ENCODE results near the gene STAT5B.

DNA sequence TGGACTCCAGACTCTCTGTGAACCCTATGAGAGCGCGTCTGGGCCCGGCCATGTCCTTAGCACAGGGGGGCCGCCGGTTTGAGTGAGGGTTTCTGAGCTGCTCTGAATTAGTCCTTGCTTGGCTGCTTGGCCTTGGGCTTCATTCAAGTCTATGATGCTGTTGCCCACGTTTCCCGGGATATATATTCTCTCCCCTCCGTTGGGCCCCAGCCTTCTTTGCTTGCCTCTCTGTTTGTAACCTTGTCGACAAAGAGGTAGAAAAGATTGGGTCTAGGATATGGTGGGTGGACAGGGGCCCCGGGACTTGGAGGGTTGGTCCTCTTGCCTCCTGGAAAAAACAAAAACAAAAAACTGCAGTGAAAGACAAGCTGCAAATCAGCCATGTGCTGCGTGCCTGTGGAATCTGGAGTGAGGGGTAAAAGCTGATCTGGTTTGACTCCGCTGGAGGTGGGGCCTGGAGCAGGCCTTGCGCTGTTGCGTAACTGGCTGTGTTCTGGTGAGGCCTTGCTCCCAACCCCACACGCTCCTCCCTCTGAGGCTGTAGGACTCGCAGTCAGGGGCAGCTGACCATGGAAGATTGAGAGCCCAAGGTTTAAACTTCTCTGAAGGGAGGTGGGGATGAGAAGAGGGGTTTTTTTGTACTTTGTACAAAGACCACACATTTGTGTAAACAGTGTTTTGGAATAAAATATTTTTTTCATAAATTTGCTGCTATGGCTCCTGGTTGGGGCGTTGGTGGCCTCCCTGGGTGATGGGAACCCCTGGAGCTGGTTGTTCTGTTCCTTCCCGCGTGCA lies 35.2 kb upstream of the STAT5B start:
- TF ChIP-seq CEBPB (IDR thresholded peaks at IDR 0.05; ENCODE audit: low read depth, low read length) (peak; percentile 98), NRF1 (IDR thresholded peaks at IDR 0.05; ENCODE audit: low read depth, low read length) (no peak), SP2 (IDR thresholded peaks at IDR 0.05; ENCODE audit: low read length) (no peak), EZH2 (IDR thresholded peaks at IDR 0.05; ENCODE audit: low read depth, low read length, severe bottlenecking) (no peak), SAP30 (IDR thresholded peaks at IDR 0.05; ENCODE audit: insufficient read depth, insufficient replicate concordance, low read length) (no peak), ZNF274 (IDR thresholded peaks at IDR 0.05; ENCODE audit: borderline replicate concordance, extremely low read depth, low read length) (no peak), TEAD4 (IDR thresholded peaks at IDR 0.05; ENCODE audit: low read depth, low read length) (no peak), CBX5 (IDR thresholded peaks at IDR 0.05; ENCODE audit: low read depth, low read length) (no peak), POLR2A (IDR thresholded peaks at IDR 0.05; ENCODE audit: control extremely low read depth in 1 of 2, low read depth in 2 of 2, low read length in 2 of 2) (no peak)
- TF ChIP-seq, protein P1, sequence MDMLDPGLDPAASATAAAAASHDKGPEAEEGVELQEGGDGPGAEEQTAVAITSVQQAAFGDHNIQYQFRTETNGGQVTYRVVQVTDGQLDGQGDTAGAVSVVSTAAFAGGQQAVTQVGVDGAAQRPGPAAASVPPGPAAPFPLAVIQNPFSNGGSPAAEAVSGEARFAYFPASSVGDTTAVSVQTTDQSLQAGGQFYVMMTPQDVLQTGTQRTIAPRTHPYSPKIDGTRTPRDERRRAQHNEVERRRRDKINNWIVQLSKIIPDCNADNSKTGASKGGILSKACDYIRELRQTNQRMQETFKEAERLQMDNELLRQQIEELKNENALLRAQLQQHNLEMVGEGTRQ (IDR thresholded peaks at IDR 0.05; ENCODE audit: low read length): no peak
- TF ChIP-seq, protein P2, sequence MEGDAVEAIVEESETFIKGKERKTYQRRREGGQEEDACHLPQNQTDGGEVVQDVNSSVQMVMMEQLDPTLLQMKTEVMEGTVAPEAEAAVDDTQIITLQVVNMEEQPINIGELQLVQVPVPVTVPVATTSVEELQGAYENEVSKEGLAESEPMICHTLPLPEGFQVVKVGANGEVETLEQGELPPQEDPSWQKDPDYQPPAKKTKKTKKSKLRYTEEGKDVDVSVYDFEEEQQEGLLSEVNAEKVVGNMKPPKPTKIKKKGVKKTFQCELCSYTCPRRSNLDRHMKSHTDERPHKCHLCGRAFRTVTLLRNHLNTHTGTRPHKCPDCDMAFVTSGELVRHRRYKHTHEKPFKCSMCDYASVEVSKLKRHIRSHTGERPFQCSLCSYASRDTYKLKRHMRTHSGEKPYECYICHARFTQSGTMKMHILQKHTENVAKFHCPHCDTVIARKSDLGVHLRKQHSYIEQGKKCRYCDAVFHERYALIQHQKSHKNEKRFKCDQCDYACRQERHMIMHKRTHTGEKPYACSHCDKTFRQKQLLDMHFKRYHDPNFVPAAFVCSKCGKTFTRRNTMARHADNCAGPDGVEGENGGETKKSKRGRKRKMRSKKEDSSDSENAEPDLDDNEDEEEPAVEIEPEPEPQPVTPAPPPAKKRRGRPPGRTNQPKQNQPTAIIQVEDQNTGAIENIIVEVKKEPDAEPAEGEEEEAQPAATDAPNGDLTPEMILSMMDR (IDR thresholded peaks at IDR 0.05; ENCODE audit: control extremely low read depth in 1 of 3, insufficient read depth in 1 of 3, low read depth in 1 of 3, low read length in 3 of 3): no peak

Data from H1 (cell line).